Ascending aorta (tissue), 2 donors: ENCODE measurements around the gene NR1H4. TPM values are rescaled to one million over a fixed set of nuclear protein-coding genes. Genes with fewer than 3 reads are reported as not detected.
A peak's percentile ranks its signal among the peaks of the same experiment; 100 is the strongest.
"Not testable (repeated sequence)": the region's sequence is repeated elsewhere in the genome, so short reads cannot be mapped to it uniquely, and the experiment has no call there.

Experiments
- DNase-seq, 2 donors: peaks; one replicate each; pipeline ENCODE4 v3.0.0-alpha.2; 2019; ENCODE audit warnings: low spot score in 2 of 2
- H3K27ac ChIP-seq, 2 donors: fragments of 200-600 bp; sonication (generic); one replicate each; pipeline ENCODE4 v1.5.1; 2016 to 2017; ENCODE audit warnings: mild to moderate bottlenecking in 1 of 2
- H3K27me3 ChIP-seq: fragments of 200-600 bp; sonication (generic); one replicate; pipeline ENCODE4 v1.5.1; 2017
- H3K36me3 ChIP-seq, 2 donors: fragments of 200-600 bp; sonication (generic); one replicate each; pipeline ENCODE4 v1.5.1; 2016
- H3K4me1 ChIP-seq, 2 donors: fragments of 200-600 bp; sonication (generic); one replicate each; pipeline ENCODE4 v1.5.1; 2016 to 2017; ENCODE audit warnings: mild to moderate bottlenecking in 1 of 2
- H3K4me3 ChIP-seq, 2 donors: fragments of 200-600 bp; sonication (generic); one replicate each; pipeline ENCODE4 v1.5.1; 2016 to 2017; ENCODE audit warnings: mild to moderate bottlenecking in 1 of 2
- H3K9me3 ChIP-seq, 2 donors: fragments of 200-600 bp; sonication (generic); one replicate each; pipeline ENCODE4 v1.5.1; 2016
- CTCF ChIP-seq, 3 experiments: fragments of 200-600 bp in 2 of 3; fragments of 450-650 bp in 1 of 3; sonication (generic) in 2 of 3; IDR thresholded peaks; one replicate each; pipeline ENCODE4 v1.5.1; 2016 to 2019; ENCODE audit warnings: antibody characterized with exemption in 3 of 3, mild to moderate bottlenecking in 1 of 3, moderate library complexity in 1 of 3
- intact Hi-C: fragments of 100-400 bp; cut with DNase I; formaldehyde crosslinking; loops from one replicate; pipeline ENCODE4 v1.15.1; 2023
- total RNA-seq: library from RNA; depleted of rRNA; stranded (reverse); fragments of >200 nt; gene quantifications from one replicate; pipeline ENCODE4 v1.1.0, GENCODE V29; 2016

The NR1H4 gene
- 0.32 TPM for total RNA-seq

GRCh38 chr12:100473716-100474150 is at the start of gene NR1H4:
Gene NR1H4 (plus strand): TSS chr12:100473866. CDS start chr12:100493324, 19,458 bp downstream.
- intact Hi-C loops, result no loop called here
- peak within 1 kb of the TSS in 1 of 2 donors; percentile 36 for H3K4me3 ChIP-seq
- no peak for DNase-seq
- H3K9me3 ChIP-seq, result no peaks in the 10 kb centered on the region
- H3K27me3 ChIP-seq, result no peaks in the 10 kb centered on the region
- no peak for TF ChIP-seq CTCF (IDR thresholded peaks at IDR 0.05)
- H3K27ac ChIP-seq, result no peak within 1 kb of the TSS
- H3K4me1 ChIP-seq, result no peaks in the 10 kb centered on the region
- H3K36me3 ChIP-seq, result no peaks in the 10 kb centered on the region

GRCh38 chr12:100426145-100426544 is 47.5 kb upstream of the NR1H4 start:
- Histone ChIP-seq H3K27ac (no peak overlapping the region), H3K36me3 (no peaks in the 10 kb centered on the region), H3K4me1 (no peaks in the 10 kb centered on the region), H3K27me3 (no peaks in the 10 kb centered on the region), H3K9me3 (no peaks in the 10 kb centered on the region), H3K4me3 (no peak overlapping the region)
- DNase-seq, result no peak
- intact Hi-C loops, result no loop called here
- TF ChIP-seq CTCF (IDR thresholded peaks at IDR 0.05), result no peak

GRCh38 chr12:100427078-100427477 is 46.6 kb upstream of the NR1H4 start:
- Histone ChIP-seq H3K27me3 (no peaks in the 10 kb centered on the region), H3K27ac (no peak overlapping the region), H3K4me3 (no peak overlapping the region), H3K4me1 (no peaks in the 10 kb centered on the region), H3K36me3 (no peaks in the 10 kb centered on the region), H3K9me3 (no peaks in the 10 kb centered on the region)
- TF ChIP-seq CTCF (IDR thresholded peaks at IDR 0.05), result no peak
- intact Hi-C loops, result no loop called here
- DNase-seq, result no peak

GRCh38 chr12:100430251-100430650 is 43.4 kb upstream of the NR1H4 start:
- H3K27me3 ChIP-seq, H3K4me3 ChIP-seq, H3K4me1 ChIP-seq, H3K36me3 ChIP-seq, H3K27ac ChIP-seq, intact Hi-C loops, DNase-seq, H3K9me3 ChIP-seq: not testable (repeated sequence)

GRCh38 chr12:100433701-100434100 is 40.0 kb upstream of the NR1H4 start:
- Histone ChIP-seq H3K36me3 (no peaks in the 10 kb centered on the region), H3K4me3 (no peak overlapping the region), H3K4me1 (no peaks in the 10 kb centered on the region), H3K9me3 (no peaks in the 10 kb centered on the region), H3K27me3 (no peaks in the 10 kb centered on the region), H3K27ac (no peak overlapping the region)
- no peak for TF ChIP-seq CTCF (IDR thresholded peaks at IDR 0.05)
- DNase-seq, result no peak
- intact Hi-C loops, result no loop called here

- no peak for TF ChIP-seq CTCF (IDR thresholded peaks at IDR 0.05)
- Histone ChIP-seq H3K4me1 (no peaks in the 10 kb centered on the region), H3K27ac (no peak overlapping the region), H3K9me3 (no peaks in the 10 kb centered on the region), H3K27me3 (no peaks in the 10 kb centered on the region), H3K4me3 (no peak overlapping the region), H3K36me3 (no peaks in the 10 kb centered on the region)
- no peak for DNase-seq
- intact Hi-C loops, result no loop called here
Measured at GRCh38 chr12:100434177-100434576, 39.5 kb upstream of the NR1H4 start.
